ENCODE data around the gene C5orf46. TPM values are rescaled to one million over a fixed set of nuclear protein-coding genes. Genes with fewer than 3 reads are reported as not detected.
A peak's percentile ranks its signal among the peaks of the same experiment; 100 is the strongest.

The C5orf46 gene
- total and polyA plus RNA-seq, 2 donors (not counting 3 experiments of a cell fraction or from before 2014, with no cell fraction given): 0.66 TPM; not detected in 1

DNA sequence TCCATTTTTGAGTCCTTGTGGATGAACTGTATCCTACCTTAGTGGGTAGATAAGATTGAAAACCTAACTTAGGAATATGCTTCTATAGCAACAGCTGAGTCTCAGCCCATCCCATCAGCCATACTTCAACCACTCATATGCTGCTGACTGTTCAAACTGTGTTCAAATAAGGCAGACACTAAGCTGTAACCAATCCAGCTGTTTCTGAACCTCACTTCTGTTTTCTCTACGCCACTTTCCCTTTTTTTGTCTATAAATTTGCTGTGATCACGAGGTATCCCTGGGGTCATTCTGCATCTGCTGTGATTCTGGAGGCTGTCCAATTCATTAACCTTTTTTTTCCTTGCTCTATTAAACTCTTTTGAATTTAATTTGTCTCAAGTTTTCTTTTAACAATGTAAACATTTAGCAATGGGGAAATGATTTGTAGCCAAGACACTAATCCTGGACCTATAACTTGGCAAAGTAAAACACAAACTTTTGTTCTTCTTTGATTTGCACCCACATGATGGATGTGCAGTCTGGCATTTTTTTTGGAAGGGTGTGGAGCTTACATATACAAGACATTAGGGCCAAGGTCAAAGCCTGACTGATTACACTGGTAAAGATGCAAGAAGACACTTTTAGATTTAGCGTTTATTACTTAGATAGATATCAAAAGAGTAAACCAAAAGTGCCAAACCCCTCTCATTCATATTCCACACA is 42.7 kb downstream of the C5orf46 start:
- Histone ChIP-seq H3K4me3 (replicated peaks in 1 of 3; ENCODE audit: insufficient read depth in 1 of 3, low read depth in 1 of 3, low read length in 3 of 3) (no peak overlapping the region), H2AFZ (ENCODE audit: low read depth, low read length) (no peak overlapping the region), H3K27ac (ENCODE audit: insufficient read depth, low read depth, low read length) (no peak overlapping the region), H3K9ac (replicated peaks; ENCODE audit: extremely low read depth, insufficient read depth, low read length) (no peak overlapping the region), H3K36me3 (ENCODE audit: control insufficient read depth in 2 of 2, extremely low read depth in 1 of 2, insufficient read depth in 2 of 2, low read length in 2 of 2) (no peaks in the 10 kb centered on the region), H3K4me1 (ENCODE audit: control insufficient read depth, extremely low read depth, insufficient read depth, low read length) (no peaks in the 10 kb centered on the region), H3K27me3 (ENCODE audit: control insufficient read depth in 2 of 2, insufficient read depth in 2 of 2, low read length in 2 of 2) (no peaks in the 10 kb centered on the region), H3K79me2 (ENCODE audit: control insufficient read depth, insufficient read depth, low read length) (no peaks in the 10 kb centered on the region), H3K4me2 (ENCODE audit: insufficient read depth, low read length) (no peak overlapping the region), H4K20me1 (replicated peaks; ENCODE audit: control insufficient read depth, extremely low read depth, insufficient read depth, low read length) (no peaks in the 10 kb centered on the region), H3K9me1 (replicated peaks; ENCODE audit: control insufficient read depth, extremely low read depth, insufficient read depth, low read length) (no peaks in the 10 kb centered on the region), H3K9me3 (replicated peaks; ENCODE audit: control insufficient read depth, insufficient read depth, low read length) (no peaks in the 10 kb centered on the region)
- dilution Hi-C loops (cut with MboI; ENCODE audit: extremely low pct_ligation_motif_present, low sequenced_read_pairs): no loop called here
- BruUV-seq (replicated peaks): no TSS peak
- CTCF ChIA-PET: interaction anchor here (1.0 to 12.6 kb wide), 3 partner anchors 15 to 70 kb away, joined by 3 to 170 read pairs (median 3); partner anchors contain the start of gene SCGB3A2
- FAIRE-seq (no peak), DNase-seq (ENCODE audit: low read depth, low spot score) (peak; percentile 37)
- intact Hi-C loops (cut with micrococcal nuclease): no loop called here
- POLR2A ChIA-PET: no interaction called here
- TF ChIP-seq, protein P1, sequence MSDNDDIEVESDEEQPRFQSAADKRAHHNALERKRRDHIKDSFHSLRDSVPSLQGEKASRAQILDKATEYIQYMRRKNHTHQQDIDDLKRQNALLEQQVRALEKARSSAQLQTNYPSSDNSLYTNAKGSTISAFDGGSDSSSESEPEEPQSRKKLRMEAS (IDR thresholded peaks at IDR 0.05; ENCODE audit: insufficient read depth, insufficient read length): no peak
- TF ChIP-seq MYC (IDR thresholded peaks at IDR 0.05; ENCODE audit: low read depth, low read length) (no peak), JUN (IDR thresholded peaks at IDR 0.05; ENCODE audit: borderline replicate concordance, insufficient read depth, insufficient read length, low read depth) (no peak), FOS (IDR thresholded peaks at IDR 0.05; ENCODE audit: borderline replicate concordance, insufficient read depth, low read length) (no peak), GATA2 (IDR thresholded peaks at IDR 0.05; ENCODE audit: insufficient read depth, insufficient read length, low read depth, low read length) (no peak), POLR2AphosphoS5 (IDR thresholded peaks at IDR 0.05; ENCODE audit: insufficient read depth, low read depth, low read length) (no peak), POLR2A (IDR thresholded peaks at IDR 0.05; ENCODE audit: low read depth, low read length) (no peak), EZH2 (IDR thresholded peaks at IDR 0.05; ENCODE audit: borderline replicate concordance, low read depth, low read length, severe bottlenecking) (no peak)
- TF ChIP-seq, protein P2, sequence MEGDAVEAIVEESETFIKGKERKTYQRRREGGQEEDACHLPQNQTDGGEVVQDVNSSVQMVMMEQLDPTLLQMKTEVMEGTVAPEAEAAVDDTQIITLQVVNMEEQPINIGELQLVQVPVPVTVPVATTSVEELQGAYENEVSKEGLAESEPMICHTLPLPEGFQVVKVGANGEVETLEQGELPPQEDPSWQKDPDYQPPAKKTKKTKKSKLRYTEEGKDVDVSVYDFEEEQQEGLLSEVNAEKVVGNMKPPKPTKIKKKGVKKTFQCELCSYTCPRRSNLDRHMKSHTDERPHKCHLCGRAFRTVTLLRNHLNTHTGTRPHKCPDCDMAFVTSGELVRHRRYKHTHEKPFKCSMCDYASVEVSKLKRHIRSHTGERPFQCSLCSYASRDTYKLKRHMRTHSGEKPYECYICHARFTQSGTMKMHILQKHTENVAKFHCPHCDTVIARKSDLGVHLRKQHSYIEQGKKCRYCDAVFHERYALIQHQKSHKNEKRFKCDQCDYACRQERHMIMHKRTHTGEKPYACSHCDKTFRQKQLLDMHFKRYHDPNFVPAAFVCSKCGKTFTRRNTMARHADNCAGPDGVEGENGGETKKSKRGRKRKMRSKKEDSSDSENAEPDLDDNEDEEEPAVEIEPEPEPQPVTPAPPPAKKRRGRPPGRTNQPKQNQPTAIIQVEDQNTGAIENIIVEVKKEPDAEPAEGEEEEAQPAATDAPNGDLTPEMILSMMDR (IDR thresholded peaks at IDR 0.05; ENCODE audit: extremely low read depth in 1 of 2, insufficient read depth in 1 of 2, low read depth in 1 of 2, low read length in 2 of 2): no peak

Measured in endothelial cell of umbilical vein (primary cell).